Stimulated activated CD4-positive, alpha-beta T cell treated with anti-CD3 and anti-CD28 coated beads, TNF-alpha, amount 100 ng/mL, for 1 hour (primary cell): Measurements from ENCODE around the gene SLC35B3.
"Not testable (repeated sequence)": the region's sequence is repeated elsewhere in the genome, so short reads cannot be mapped to it uniquely, and the experiment has no call there.

Experiments
- DNase-seq, 3 donors: peaks; one replicate each; pipeline ENCODE4 v3.0.0-alpha.2; 2020; ENCODE audit warnings: low read depth in 3 of 3, low spot score in 1 of 3

SLC35B3 gene

DNA sequence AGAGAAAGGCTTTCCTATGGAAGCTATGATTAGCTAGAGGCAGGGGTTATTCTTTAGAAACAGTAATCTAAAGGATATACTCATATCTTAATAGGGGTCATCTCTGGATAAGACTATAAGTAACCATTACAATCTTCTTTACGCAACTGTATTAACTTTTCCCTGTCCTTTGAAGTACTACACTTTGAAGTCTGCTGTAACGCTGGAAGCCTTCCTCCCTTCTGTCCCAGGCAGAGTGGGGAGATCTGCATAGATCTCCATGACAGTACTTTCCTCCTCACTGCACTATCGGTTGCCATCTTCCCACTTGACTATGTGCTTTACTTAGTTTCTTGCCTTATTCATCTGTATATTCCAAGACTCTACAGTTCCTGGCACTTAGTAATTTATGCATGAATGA, 20.1 kb downstream of the SLC35B3 start:
- DNase-seq: no peak

DNA sequence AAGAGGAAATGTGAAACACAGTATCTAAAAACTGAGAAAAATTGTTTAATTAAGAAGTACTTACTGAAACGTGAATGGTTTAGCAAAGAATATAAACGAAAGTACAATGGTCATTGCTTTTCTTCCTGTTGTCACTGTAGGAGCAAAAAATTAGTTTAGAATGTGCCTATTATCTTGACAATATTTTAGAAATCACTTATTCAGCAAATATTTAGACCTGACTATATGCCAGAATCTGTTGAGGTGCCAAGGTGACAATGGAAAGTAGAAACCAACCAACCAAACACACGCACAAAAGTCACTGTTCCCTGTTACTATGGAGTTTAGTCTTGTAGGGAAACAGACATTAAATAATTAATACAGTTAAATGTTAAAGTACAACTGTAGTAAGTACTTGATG, 20.5 kb downstream of the SLC35B3 start:
- no peak for DNase-seq

- not testable (repeated sequence) for DNase-seq
Observed at GRCh38 chr6:8405946-8406345, 29.4 kb downstream of the SLC35B3 start.

DNA sequence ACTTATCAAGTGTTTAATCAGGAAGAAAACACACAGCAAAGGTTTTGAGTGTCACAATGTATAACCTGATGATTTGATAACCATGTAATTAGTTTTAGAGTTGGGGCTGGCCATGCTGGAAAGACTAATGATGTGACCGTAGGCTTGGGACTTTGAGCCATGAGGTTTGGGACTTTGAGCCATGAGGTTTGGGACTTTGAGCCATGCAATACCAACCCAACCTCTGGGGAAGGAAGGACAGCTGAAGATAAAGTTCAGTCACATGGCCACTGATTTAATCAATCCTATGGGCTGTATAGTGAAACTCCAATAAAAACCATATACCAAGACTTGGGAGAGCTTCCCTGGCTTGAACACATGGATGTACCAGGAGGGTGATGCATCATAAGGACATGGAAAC, 32.8 kb downstream of the SLC35B3 start:
- DNase-seq: no peak

DNA sequence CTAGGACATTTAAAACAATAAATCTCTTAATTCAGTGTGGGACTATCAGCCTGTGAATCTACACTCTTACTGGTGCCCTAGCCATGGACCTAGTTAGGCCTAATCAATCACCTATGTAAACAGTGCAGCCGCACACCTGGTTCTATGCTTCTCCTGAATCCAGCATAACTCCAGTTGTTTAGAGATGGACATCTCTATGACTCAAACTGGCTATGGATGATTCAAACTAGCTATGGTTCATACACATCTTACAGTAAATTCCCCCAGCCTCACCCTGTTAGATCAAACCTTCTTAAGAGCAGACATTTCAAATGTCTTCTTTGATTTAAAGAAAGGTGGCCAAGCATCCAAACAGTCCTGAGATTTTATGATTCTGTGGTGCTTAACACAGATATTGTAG, 34.7 kb downstream of the SLC35B3 start:
- no peak for DNase-seq

GRCh38 chr6:8392569-8392968, 42.8 kb downstream of the SLC35B3 start:
- DNase-seq: no peak

DNA sequence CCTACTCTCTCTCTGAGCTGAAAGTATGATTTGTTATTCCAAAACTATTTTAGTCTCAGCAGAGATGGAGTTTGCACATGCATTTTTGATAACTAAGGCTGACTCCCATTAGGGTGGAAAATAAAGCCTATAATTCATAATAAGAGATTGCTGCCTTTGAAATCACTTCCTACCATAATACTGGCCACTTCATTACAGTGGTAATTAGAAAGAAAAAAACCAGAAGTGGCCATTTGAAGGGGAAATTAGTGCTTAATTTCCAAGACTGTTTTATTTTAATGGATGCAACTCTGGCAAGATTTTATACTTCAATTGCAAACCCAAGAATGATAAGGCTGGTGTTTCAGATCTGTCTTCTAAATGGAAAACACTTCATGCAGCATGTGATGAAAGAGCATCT, 43.4 kb downstream of the SLC35B3 start:
- no peak for DNase-seq

DNA sequence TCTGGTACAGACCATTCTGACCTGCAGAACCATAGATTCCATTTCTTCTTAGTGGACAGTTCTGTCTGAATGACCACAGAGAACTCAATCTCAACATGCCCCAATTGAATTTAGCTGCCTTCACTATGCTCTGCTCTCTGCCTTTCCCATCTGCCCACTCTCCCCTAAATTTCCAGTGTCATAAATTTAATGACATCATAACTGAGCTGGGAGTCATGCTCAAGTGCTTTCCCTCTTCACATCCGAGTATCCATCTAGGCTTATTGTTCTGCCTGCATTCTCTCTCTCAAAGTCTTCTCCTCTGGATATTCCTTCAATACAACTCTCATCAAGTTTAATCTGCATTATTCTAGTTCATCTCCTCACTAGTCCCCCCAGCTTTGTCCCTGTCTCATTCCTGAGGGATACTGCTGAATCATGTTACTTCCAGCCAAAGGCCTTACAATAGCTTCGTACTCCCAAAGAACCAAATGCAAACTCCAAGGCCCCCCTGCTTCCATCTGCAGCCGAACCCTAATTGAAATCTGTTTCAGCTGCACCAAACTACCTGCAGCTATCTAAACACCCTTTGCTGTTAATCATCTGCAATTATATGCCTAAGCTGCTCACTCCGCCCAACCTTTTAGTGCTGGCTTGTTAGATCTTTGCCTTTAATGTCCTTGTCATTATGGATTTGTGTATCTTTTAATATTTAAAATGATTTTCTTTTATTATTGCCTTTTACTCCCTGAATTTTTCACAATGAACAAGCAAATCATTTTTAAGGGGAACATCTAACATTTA, 46.1 kb downstream of the SLC35B3 start:
- no peak for DNase-seq

DNA sequence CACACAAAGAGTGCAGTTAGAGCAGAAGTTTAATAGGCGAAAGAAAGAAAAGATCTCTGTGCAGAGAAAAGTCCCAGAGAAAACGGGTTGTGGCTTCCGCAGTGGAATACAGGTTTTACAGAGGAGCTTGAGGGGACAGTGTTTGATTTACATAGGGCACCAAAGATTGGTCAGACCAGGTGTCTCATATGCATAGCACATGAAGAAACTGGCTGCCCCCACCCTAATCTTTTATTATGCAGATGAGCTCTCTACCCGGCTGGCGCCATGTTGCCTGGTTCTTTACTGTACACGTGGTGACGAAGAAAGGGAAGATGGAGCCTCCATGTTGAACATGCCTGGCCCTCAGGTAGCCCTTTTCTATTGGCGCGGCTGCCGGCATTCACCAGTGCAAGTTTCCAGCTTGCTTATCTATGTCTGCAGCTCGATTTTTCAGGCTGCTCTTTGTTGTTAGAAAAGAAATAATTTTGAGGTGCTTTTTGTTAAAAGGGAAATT, 47.4 kb downstream of the SLC35B3 start:
- no peak for DNase-seq

GRCh38 chr6:8383584-8383983, 51.8 kb downstream of the SLC35B3 start:
- DNase-seq: no peak

DNA sequence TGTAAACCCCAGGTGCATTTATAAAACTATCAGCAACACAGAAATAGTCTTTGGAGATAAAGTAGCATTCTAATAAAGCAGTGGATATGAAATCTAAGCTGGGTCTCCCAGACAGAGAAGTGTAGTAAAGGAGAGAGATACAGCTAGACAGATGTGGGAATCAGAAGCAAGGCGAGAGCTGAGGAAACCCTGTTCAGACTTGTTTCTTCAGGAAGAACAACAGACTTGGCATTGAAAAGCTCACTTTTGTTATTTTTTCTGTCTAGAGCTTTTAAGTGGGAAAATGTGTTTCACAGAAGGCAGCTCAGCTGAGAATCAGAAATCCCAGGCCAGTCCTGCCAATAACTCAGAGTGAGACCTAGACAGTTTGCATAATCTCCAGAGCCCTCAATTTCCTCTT, 52.9 kb downstream of the SLC35B3 start:
- DNase-seq: no peak

- no peak for DNase-seq
Observed at GRCh38 chr6:8375916-8376315, 59.4 kb downstream of the SLC35B3 start.
